Chondrocyte (in vitro differentiated cells): ENCODE measurements around the gene ZFPM1. TPM values are rescaled to one million over a fixed set of nuclear protein-coding genes. Genes with fewer than 3 reads are reported as not detected.

Experiments used
- DNase-seq: peaks from one replicate; pipeline ENCODE4 v3.0.0; 2021; ENCODE audit warnings: mixed read lengths, low spot score
- H3K27ac Mint-ChIP-seq: one replicate; pipeline ENCODE4 v1.8.0; 2021; ENCODE audit warnings: mild to moderate bottlenecking, moderate library complexity, mixed read lengths; ENCODE audit not compliant: unreplicated experiment
- H3K27me3 Mint-ChIP-seq: 2 replicates; pipeline ENCODE4 v1.8.0; 2021; ENCODE audit warnings: low read depth, mixed read lengths
- H3K36me3 Mint-ChIP-seq: 2 replicates; pipeline ENCODE4 v1.8.0; 2021; ENCODE audit warnings: low read depth, mixed read lengths
- H3K4me1 Mint-ChIP-seq: 2 replicates; pipeline ENCODE4 v1.8.0; 2021; ENCODE audit warnings: low read depth, mild to moderate bottlenecking, mixed read lengths
- H3K4me3 Mint-ChIP-seq: one replicate; pipeline ENCODE4 v1.8.0; 2021; ENCODE audit warnings: mild to moderate bottlenecking, moderate library complexity, mixed read lengths; ENCODE audit not compliant: unreplicated experiment
- H3K9me3 Mint-ChIP-seq: 2 replicates; pipeline ENCODE4 v1.8.0; 2021; ENCODE audit warnings: low read depth, mixed read lengths
- CTCF ChIP-seq: fragments of 200-600 bp; sonication (generic); IDR thresholded peaks from 2 replicates; pipeline ENCODE4 v1.5.0; 2021; ENCODE audit warnings: antibody characterized with exemption, mild to moderate bottlenecking, moderate library complexity
- total RNA-seq: library from RNA; stranded (reverse); gene quantifications from 3 replicates; pipeline ENCODE4 v1.2.1, GENCODE V29; 2021

ZFPM1 gene
- total RNA-seq, 1 donor from 2014 or later, result 7.6 TPM

- DNase-seq, result no peak
- no peak for TF ChIP-seq CTCF
- Mint-ChIP-seq H3K36me3 (peaks cover 6% of the 10 kb centered on the region), H3K4me3 (no peak overlapping the region), H3K27me3 (peaks cover 19% of the 10 kb centered on the region), H3K9me3 (peaks cover 12% of the 10 kb centered on the region), H3K27ac (no peak overlapping the region), H3K4me1 (no peaks in the 10 kb centered on the region)
These were observed 88.9 kb downstream of the ZFPM1 start for GRCh38 chr16:88541831-88542616.

GRCh38 chr16:88543230-88543813, 90.2 kb downstream of the ZFPM1 start:
- Mint-ChIP-seq H3K9me3 (peaks cover 12% of the 10 kb centered on the region), H3K4me1 (no peaks in the 10 kb centered on the region), H3K27ac (no peak overlapping the region), H3K27me3 (peaks cover 13% of the 10 kb centered on the region), H3K36me3 (peaks cover 6% of the 10 kb centered on the region), H3K4me3 (no peak overlapping the region)
- TF ChIP-seq CTCF, result no peak
- no peak for DNase-seq

GRCh38 chr16:88545781-88546180, 92.7 kb downstream of the ZFPM1 start:
- no peak overlapping the region for H3K4me3 Mint-ChIP-seq
- TF ChIP-seq CTCF, result no peak
- H3K4me1 Mint-ChIP-seq, result no peaks in the 10 kb centered on the region
- H3K27ac Mint-ChIP-seq, result no peak overlapping the region
- peaks cover 6% of the 10 kb centered on the region for H3K36me3 Mint-ChIP-seq
- peaks cover 12% of the 10 kb centered on the region for H3K9me3 Mint-ChIP-seq
- H3K27me3 Mint-ChIP-seq, result peaks cover 7% of the 10 kb centered on the region
- DNase-seq, result no peak

GRCh38 chr16:88548131-88548874, 95.2 kb downstream of the ZFPM1 start:
- Mint-ChIP-seq H3K27ac (no peak overlapping the region), H3K4me3 (no peak overlapping the region), H3K27me3 (peaks cover 11% of the 10 kb centered on the region), H3K36me3 (peaks cover 3% of the 10 kb centered on the region), H3K4me1 (peaks cover 3% of the 10 kb centered on the region), H3K9me3 (peaks cover 4% of the 10 kb centered on the region)
- no peak for DNase-seq
- TF ChIP-seq CTCF, result no peak

GRCh38 chr16:88548985-88549384, 95.9 kb downstream of the ZFPM1 start:
- peaks cover 16% of the 10 kb centered on the region for H3K27me3 Mint-ChIP-seq

More at GRCh38 chr16:88548985-88549384, 95.9 kb downstream of the ZFPM1 start:
- no peak for DNase-seq
- no peaks in the 10 kb centered on the region for H3K9me3 Mint-ChIP-seq
- H3K27ac Mint-ChIP-seq, result no peak overlapping the region
- H3K4me3 Mint-ChIP-seq, result no peak overlapping the region
- no peaks in the 10 kb centered on the region for H3K36me3 Mint-ChIP-seq
- TF ChIP-seq CTCF, result no peak
- H3K4me1 Mint-ChIP-seq, result peaks cover 3% of the 10 kb centered on the region
